Right ventricle myocardium inferior (tissue), 1 donor: ENCODE measurements around the gene FXYD6. TPM values are rescaled to one million over a fixed set of nuclear protein-coding genes. Genes with fewer than 3 reads are reported as not detected.

Experiments used
- ATAC-seq: fragments of 200-7000 bp; cut with Tn5 transposase; one replicate; pipeline ENCODE4 v1.9.1; 2020; ENCODE audit warnings: mild to moderate bottlenecking, moderate library complexity
- DNase-seq: peaks from one replicate; pipeline ENCODE4 v3.0.0; 2021; ENCODE audit errors: missing footprints
- intact Hi-C: fragments of 100-400 bp; cut with DNase I; formaldehyde crosslinking; loops from one replicate; pipeline ENCODE4 v1.11.0; 2022
- total RNA-seq: library from RNA; stranded (reverse); fragmentation: NEBNext Ultra II Directional; extraction: Animal tissue kit (Norgen Biotek cat#: 25700); gene quantifications from one replicate; pipeline ENCODE4 v1.2.1, GENCODE V29; 2021
- donor health status: DM: no; HTN: yes; CAD: no; lungs with severe emphysema.

FXYD6 gene
- total RNA-seq, 1 donor from 2014 or later, result 41.2 TPM

DNA sequence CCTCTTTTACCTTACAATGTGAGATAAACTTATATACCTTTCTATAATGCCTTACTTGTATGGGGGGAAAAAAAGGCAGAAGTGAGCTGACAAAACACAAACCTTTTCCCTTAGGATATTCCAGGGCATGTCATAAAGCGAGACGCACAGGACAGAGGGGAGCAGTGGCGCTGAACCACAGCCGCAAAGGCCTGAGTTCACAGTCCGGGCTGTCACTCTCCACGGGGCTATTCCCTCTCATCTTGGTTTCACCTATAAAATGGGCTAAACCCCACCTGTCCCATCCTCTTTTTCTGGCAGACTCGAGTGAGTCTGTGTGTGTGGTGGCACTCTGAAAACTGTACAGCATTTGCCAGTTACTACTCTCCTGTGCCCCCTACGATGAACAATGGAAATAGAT lies 37.6 kb downstream of the FXYD6 start:
- intact Hi-C loops, result no loop called here
- DNase-seq (peak; percentile 7), ATAC-seq (no peak)

DNA sequence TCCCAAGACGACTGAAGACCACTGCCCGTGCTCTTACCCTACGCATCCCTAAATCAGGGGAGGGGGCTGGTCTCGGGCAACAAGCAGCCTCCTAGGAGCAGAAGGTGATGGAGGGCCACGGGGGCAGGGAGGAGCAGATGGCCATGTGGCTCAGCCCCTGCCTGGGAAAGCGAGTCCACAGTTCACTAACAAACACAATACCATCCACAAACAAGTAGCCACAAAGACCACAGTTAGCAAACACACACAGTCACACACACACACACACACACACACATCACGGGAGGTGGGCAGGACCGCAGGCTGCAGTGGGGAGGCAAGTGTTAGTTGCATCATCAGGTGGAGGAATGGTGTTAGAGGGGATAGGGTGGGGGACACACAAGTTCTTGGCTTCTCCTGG lies 38.7 kb downstream of the FXYD6 start:
- intact Hi-C loops, result no loop called here
- DNase-seq, result peak; percentile 50
- no peak for ATAC-seq

DNA sequence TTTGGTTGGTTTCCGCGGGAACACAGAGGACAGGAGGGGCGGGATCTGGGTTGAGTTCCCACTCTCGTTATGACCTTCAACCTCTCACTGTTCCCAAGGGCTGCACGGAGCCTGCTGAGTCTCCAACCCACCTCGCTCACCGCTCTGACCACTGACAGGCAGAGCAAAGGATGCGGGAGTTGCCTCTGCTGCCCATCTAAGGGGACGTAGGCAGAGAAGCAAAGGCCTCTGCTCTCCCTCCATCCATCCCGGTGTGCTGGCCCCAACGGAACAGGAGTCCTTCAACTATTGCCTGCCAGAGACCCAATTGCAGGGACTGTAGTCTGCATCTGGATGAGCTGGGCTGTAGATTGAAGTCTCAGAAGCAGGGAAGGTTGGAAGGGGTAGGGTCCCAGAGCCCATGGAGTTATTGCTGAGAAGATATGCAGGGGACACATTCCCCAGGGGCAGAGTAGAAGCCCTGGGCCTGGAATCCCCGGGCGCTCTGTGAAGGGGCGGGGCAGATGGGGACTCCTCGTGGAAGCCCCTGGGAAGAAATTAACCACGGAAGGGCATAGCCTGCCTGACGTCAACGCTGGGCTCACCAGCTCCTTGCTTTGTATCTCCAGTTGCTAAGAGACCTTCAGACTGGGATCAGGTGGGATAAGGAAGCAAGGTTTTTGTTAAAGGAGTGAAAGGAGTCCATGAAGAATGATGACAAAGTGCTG lies 39.2 kb downstream of the FXYD6 start:
- DNase-seq (peak; percentile 39), ATAC-seq (no peak)
- intact Hi-C loops, result no loop called here

DNA sequence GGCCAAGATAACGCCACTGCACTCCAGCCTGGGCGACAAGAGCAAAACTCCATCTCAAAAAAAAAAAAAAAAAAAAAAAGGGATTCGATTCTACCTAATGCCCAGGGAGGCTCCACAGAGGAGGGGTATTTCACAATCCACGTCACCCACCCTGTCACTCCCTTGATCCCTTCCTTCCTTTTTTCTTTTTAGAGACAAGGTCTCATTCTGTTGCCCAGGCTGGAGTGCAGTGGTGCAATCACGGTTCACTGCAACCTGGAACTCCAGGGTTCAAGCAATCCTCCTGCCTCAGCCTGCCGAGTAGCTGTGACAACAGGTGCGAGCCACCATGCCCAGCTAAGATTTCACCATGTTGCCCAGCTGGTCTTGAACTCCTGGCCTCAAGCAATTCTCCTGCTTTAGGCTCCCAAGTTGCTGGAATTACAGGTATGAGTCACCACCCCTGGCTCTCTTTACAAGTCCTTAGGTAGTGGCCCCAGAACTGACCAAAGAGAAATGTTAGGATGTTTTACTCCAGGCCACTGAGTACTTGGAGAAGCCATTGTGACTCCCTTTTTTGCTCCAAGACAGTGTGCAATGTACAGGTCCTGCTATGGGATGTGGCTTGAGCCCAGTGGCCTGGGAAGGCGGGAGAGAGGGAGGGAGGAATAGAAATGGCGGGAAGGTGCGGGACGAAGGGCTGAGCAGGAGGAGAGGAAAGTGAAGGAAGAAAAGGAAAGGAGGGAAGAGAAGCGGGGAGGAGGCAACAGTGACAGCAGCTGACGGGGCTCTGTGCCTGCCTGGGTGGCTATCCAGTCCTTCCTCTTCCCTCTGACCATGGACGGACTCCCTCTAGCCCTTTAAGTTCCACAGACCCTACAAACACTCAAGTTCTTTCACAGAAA lies 40.1 kb downstream of the FXYD6 start:
- no peak for ATAC-seq
- intact Hi-C loops, result no loop called here
- peak; percentile 20 for DNase-seq

DNA sequence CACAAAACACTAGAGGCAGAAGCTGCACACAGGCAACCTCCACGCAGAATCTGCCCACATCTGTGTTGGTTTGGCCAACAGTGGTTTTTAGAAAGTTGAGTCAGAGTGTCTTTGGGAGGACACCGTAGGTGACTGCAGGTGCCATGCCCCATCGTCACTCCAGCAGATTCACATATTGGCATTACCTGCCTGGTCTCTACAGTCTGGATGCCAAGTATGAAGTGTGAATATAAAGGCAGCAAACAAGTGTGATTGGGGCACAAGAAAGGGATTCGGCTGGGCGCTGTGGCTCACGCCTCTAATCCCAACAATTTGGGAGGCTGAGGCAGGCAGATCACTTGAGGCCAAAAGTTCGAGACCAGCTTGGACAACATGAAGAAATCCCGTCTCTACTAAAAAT lies 40.9 kb downstream of the FXYD6 start:
- DNase-seq (no peak), ATAC-seq (no peak)
- intact Hi-C loops, result no loop called here

DNA sequence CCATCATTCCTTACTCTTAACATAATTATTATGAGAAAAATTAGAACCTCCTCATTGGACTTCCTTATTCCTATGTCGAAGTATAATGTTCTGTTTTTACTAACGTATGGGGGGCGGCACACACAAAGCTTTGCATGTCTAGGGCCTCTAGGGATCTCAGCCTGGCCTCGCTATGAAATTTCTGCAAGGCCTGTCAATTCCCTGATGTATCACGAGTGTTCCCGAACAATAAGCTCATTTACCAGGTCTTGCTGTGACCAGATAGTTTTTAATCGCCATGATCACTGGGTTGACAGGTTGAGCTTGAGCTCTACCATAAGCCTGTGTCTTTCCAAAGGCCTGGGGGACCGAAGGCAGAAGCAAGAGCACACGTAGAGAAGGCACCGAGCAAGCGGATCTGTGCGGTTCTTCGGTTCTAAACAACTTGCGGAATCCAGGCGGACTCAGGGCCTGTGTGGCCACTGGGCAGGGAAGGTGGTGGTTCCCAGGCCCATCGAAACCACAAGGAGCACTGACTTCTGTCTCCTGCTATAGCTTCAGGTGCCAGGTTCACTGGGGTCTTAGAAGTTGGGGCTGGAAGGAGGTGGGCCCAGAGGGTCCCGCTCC lies 41.5 kb downstream of the FXYD6 start:
- DNase-seq (no peak), ATAC-seq (no peak)
- intact Hi-C loops, result no loop called here

DNA sequence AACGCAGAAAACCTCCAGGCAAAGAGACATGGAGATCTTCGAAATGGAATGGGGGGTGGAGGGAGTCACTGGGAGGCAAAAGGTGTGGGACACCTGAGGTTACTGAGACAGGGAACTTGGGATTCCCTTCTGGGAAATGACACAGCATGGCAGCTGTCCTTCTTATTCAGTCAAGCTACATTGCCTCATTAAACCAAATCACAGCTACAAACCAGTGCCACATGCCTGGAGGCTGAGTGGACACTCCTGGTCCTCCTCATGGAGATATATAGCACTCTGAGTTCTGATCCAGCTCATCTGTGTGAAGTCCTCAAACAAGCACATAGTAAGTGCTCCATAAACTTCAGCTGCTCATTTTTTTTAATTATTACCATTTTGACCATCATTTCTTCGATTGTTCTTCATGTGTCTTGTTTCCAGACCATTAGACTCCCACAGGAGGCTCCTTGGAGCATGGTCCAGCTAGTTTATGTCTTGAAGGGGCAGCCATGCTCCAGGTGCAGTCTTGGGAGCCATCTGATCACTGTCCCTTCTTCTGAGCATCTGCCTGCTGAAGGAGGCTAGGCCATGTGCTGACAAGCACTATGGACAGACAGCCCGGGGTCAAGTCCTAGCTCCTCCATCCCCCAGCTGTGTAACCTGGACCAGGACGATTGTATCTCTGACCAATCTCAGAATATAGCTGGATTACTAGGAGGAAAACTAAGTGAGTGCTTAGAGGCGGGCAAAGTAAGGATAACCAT lies 42.2 kb downstream of the FXYD6 start:
- no peak for DNase-seq
- ATAC-seq, result no peak
- intact Hi-C loops, result no loop called here

DNA sequence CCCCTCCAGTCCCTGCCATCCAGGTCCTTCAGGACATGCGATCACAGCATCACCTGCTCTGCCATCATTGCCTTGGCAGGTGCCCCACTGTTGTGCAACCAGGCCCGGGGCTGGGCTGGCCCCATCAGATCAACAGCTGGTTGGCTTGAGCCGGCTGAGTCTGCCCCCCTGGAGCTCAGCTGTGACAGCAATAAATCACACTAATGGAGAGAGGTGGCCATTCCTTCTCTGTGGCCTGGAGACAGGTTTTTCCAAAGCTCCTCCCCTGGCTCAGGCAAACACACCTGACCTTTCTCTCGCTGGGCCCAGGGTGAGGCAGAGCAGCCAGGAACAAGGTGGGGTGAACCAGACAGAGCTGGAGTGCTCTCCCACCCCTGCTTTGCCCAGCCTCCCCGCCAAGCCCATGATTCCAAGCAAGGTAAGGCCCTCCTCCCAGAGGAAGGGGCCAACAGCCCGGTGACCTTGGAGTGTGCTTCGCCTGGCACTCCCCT lies 43.0 kb downstream of the FXYD6 start:
- peak; percentile 15 for ATAC-seq
- intact Hi-C loops, result no loop called here
- DNase-seq, result no peak

DNA sequence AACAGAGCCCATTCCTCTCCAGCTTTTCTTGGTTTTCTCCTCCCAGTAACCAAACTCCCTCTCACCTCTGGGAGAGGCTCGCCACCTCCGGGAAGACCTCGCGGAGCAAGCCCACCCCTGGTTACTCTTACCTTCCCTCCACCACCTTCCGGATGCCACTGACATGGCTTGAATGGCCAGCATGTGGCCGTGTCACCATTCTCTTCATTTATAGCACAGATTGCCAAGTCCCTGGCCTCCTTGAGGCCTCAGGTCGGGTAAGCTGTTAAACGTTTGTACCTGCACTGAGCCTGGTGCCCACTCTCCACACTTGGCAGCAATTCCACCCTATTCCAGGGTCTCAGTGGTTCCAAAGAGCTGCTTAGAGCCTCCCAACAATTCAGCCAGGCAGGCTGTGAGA lies 43.9 kb downstream of the FXYD6 start:
- intact Hi-C loops, result no loop called here
- DNase-seq (no peak), ATAC-seq (no peak)

DNA sequence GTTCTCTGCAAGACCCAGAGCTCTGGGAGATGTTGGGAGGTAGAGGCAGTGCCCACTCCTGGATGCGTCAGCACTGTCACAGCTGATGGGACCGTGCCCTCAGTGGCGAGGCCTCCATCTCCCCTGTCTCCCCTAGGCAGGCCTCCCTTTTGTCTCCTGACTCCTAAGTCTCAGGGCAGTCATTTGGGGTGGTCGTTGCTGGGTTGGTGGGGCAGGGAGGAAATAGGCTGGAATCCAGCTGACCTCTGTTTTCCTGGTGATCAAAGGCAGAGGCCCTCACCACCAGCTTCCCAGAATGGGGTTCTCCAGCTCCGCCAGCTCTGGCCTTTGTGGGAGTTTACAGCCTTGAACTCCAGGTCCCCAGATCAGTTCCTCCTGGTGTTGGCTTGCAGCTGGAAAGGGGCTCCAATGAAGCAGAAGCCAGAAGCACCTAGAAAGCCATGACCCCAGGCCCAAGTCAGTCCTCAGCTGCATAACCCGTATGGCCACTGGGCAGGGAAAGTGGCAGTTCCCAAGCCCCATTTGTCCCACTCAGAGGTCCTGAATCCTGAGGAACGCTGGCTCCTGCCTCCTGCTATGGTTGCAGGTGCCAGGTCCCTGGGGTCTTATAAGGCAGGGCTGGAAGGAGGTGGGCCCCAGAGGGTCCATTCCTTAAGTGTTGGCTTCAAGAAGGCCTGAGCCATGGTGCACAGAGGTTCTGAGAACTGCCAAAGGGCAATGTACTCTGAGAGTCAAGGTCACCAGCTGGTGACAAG lies 44.6 kb downstream of the FXYD6 start:
- intact Hi-C loops, result no loop called here
- no peak for ATAC-seq
- DNase-seq, result no peak

DNA sequence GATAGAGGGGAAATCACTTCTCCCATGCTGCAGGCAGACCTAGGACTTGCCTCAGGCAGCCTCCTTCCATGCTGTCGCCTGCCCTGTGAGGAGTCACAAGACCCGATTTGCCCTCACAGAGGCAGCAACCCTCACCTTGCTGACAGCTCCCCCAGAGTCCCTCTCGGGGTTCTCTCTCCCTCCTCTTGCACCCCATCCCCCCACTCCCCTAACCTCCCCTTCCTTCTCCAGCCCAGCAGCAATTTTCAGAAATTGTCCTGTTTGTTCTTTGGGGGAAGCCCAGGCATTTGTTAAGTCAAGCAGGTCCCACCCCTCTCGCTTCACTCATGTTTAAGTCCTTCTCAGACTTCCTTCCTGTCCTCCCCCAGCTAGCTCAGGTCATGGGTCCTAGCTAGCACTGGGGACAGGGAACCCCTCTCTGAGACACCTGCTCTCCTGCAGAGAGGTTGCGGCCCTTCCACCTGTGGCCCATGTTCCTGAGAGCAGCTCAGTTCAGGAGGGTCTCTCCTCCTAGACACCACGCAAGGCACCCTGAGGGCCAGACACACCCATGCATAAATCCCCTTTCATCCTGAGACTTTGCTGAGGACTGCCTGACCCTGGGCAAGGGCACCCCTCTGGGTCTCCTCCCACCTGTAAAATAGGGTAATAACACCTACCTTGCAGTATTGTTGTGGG lies 45.6 kb downstream of the FXYD6 start:
- no peak for DNase-seq
- no peak for ATAC-seq
- intact Hi-C loops, result no loop called here

DNA sequence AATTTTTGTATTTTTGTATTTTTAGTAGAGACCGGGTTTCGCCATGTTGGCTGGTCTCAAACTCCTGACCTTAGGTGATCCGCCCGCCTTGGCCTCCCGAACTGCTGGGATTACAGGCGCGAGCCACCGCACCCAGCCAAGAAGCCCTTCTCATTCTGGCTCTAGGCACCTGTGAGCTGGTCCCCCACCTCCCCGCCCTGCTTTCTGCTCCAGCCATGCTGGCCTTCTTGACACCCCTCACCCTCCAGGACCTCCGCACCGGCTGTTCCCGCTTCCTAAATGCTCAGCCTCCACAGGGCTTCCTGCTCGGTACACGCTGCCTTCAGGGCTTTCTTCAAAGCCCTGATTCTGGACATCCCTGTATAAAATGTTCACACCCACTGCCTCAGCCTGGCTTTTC lies 46.4 kb downstream of the FXYD6 start:
- ATAC-seq, result no peak
- no peak for DNase-seq
- intact Hi-C loops, result no loop called here

DNA sequence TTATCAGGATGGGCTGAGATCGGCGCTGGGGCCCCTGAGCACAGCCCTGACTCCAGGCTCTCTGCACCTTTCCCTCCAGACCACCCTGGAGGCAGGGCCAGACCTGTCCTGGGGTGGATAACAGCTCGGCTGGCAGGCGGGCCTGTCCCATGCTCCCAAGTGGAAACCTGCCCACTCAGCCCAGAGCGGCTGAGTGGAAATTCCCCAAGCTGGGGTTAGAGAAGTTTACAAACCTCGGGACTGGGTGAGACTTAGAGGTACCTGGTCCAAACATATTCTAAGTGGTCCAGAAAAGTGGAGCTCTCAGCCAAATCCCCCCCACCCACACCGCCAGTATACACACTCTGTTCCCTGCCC lies 47.1 kb downstream of the FXYD6 start:
- intact Hi-C loops, result no loop called here
- ATAC-seq, result no peak
- no peak for DNase-seq

DNA sequence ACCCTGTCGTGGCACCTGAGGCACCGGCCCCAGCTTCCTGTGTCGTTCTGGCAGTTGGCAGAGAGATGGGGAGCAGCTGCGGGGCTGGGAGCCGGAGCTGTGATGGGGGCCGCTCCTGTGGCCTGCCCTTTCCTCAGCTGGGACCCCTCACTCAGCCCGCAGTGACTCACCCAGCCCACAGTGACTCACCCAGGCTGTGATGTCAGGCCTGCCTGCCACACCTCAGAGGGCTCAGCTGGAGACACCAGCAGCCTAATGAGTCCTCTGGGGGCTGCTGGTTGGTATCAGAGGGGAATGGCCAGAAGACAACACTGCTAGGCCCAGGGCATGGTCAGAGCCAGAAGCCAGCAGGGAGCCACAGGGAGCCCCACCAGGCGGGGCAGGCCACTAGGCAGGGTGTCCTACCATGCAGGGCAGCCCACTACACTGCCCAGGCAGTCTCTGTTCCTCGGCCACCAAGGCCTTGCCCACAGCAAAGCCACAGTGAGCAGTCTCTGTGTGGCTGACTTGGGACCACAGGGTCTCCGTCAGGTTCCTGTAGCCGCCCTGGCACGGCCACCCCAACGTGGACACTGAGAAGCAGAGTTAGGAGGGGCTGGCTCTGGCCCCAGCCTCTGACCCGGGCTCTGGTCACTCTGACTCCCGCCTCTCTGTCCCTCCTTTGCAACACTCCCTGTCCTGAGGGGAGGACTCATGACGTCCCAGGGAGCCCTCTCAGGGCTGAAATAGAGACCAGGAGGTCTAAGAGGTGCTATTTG lies 47.7 kb downstream of the FXYD6 start:
- intact Hi-C loops, result no loop called here
- DNase-seq, result peak; percentile 81
- ATAC-seq, result peak; percentile 35

DNA sequence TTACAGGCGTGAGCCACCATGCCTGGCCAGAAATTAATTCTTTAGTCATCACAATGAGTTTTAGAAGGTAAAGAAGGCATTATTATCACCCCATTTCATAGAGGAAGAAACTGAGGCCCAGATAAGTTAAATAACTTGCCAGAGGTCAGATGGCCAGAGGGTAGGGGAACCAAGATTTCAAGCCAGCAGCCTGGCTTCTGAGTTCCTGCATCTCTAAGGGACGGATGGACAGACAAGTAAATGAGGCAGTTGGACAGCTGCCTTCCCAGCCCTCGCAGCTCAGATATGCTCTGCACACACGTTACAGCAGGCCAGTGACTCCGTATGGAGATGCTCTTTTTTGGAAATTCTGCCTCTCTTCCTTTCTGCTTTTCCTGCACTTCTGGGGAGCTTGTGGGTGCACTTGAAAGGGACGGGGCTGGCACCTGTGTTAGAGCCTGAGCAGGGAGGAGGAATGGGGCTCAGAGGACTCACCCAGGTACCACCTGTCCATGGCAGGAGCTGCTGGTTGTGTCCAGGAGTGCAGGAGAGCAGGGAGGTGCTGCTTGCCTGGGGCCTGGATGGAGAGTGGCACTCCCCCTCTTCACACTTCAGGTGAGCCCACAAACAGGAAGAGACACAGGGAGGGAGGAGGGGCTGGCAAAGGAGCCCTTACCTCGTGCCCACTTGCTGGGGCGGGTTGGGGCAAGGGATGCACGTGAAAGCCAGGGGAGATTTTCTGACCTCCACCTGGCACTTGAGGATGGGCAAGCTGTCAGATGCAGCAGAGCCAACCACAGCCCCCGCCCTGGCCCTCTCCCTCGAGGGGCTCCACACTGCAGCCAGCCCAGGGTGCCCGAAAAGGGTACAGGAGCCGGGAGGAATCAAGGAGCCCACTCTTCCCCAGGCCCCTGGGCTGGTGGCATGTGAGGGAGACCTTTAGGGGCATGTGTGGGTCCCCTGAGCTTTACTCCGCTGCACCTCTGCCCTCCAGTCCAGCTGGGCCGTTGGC lies 48.6 kb downstream of the FXYD6 start:
- ATAC-seq (no peak), DNase-seq (no peak)
- intact Hi-C loops, result no loop called here

DNA sequence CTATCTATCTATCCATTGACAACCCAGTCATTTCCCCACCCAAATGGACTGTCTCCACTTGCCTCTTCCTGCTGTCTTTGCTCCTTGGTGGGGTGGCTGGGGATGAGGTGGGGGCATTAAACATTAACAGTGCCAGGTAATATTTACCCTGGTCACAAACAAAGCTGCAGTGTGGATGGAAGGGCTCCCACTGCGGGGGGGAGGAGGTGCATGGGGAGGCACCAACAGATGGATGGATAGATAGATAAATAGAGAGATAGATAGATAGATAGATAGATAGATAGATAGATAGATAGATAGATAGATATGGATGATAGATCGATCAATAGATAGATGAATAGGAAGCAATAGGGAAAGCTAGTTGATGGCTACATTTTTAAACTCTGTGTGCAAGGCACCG lies 49.6 kb downstream of the FXYD6 start:
- ATAC-seq (no peak), DNase-seq (no peak)
- intact Hi-C loops, result no loop called here
